Natural killer cell (primary cell): ENCODE data around the gene ADGRB2. TPM values are rescaled to one million over a fixed set of nuclear protein-coding genes. Genes with fewer than 3 reads are reported as not detected.

Experiments
- ATAC-seq, 3 donors: fragments of 150-1000 bp in 2 of 3; fragments of 200-7000 bp in 1 of 3; cut with Tn5 transposase; 1 replicate in 1 of 3; 2 replicates in 2 of 3; pipeline ENCODE4 v1.10.0; 2021; ENCODE audit warnings: mild to moderate bottlenecking in 2 of 3, moderate library complexity in 2 of 3
- DNase-seq, 2 donors: peaks; one replicate each; pipeline versions ENCODE4 v3.0.0 to v3.0.0-alpha.2; 2013 to 2021; ENCODE audit warnings: mixed read lengths in 1 of 2
- H3K27ac ChIP-seq: one replicate; pipeline ENCODE4 v1.5.1; 2013; ENCODE audit warnings: mild to moderate bottlenecking, low read length
- H3K27me3 ChIP-seq: one replicate; pipeline ENCODE4 v1.6.1; 2013; ENCODE audit warnings: low read length; ENCODE audit not compliant: control insufficient read depth, insufficient read depth
- H3K36me3 ChIP-seq: one replicate; pipeline ENCODE4 v1.6.1; 2013; ENCODE audit warnings: low read length; ENCODE audit not compliant: control insufficient read depth, insufficient read depth
- H3K4me1 ChIP-seq: one replicate; pipeline ENCODE4 v1.6.1; 2013; ENCODE audit warnings: low read length; ENCODE audit not compliant: control insufficient read depth, insufficient read depth
- H3K4me3 ChIP-seq: one replicate; pipeline ENCODE4 v1.5.1; 2013; ENCODE audit warnings: low read length
- H3K9me3 ChIP-seq: one replicate; pipeline ENCODE4 v1.6.1; 2013; ENCODE audit warnings: low read length; ENCODE audit not compliant: control insufficient read depth, insufficient read depth
- H3K27ac Mint-ChIP-seq, 2 donors: one replicate each; pipeline ENCODE4 v1.8.0; 2022; ENCODE audit warnings: mild to moderate bottlenecking in 2 of 2, mixed read lengths in 2 of 2, moderate library complexity in 1 of 2
- H3K27me3 Mint-ChIP-seq, 2 donors: one replicate each; pipeline ENCODE4 v1.8.0; 2022; ENCODE audit warnings: low read depth in 2 of 2, mixed read lengths in 2 of 2
- H3K36me3 Mint-ChIP-seq: one replicate; pipeline ENCODE4 v1.8.0; 2022; ENCODE audit warnings: mixed read lengths
- H3K4me1 Mint-ChIP-seq, 2 donors: one replicate each; pipeline ENCODE4 v1.8.0; 2022; ENCODE audit warnings: mixed read lengths in 2 of 2
- H3K4me3 Mint-ChIP-seq: one replicate; pipeline ENCODE4 v1.8.0; 2022; ENCODE audit warnings: mild to moderate bottlenecking, moderate library complexity, mixed read lengths
- H3K9me3 Mint-ChIP-seq, 2 donors: one replicate each; pipeline ENCODE4 v1.8.0; 2022; ENCODE audit warnings: mixed read lengths in 2 of 2
- WGBS: methylation state at CpG from one replicate; pipeline ENCODE4 v1.1.7; 2013; ENCODE audit warnings: missing lambda C conversion rate; ENCODE audit not compliant: insufficient coverage; 5-methylcytosine and 5-hydroxymethylcytosine counted together
- intact Hi-C: fragments of 100-400 bp; cut with micrococcal nuclease; formaldehyde crosslinking; loops from one replicate; pipeline ENCODE4 v1.14.2; 2022
- total RNA-seq, 4 donors: library from RNA; stranded (reverse); fragments of 120-200 nt in 1 of 4; gene quantifications; one replicate each; pipeline versions ENCODE4 v1.2.3 to v1.2.4, GENCODE V29; 2013 to 2022
- TF ChIP-seq, protein P1 (sequence below): fragments of 200-600 bp; IDR thresholded peaks from one replicate; pipeline ENCODE4 v1.8.0; 2022; ENCODE audit warnings: antibody characterized with exemption

The ADGRB2 gene
- total RNA-seq, 3 donors from 2014 or later (not counting 1 experiment from before 2014, with no cell fraction given), result 7.6 to 19.9 (median 12.8) TPM

DNA sequence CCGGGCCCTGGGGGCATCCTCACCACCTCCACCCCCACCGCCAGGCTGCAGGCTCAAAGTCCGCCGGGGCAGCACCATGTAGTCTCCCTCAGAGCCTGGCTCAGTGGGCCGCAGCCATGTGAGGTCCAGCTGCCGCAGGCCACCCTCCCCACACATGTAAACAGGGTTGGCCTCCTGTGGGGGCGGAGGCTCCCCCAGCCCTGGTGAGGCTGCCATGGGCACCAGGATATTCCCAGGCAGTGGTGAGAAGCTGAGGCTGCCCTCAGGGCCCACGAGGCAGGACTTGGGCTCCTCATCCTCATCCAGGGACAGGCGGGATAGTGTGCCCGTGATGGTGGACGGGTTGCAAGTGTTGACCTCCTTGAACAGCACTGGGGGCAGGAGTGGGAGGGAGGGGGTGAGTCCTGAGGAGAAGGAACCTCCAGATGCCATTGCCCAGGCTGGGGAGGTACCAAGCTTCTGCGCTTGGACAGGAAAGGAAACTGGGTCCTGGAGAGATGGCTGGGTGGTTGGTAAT lies 33.0 kb downstream of the ADGRB2 start:
- DNase-seq (no peak), ATAC-seq (no peak)
- 92% methylated on average over 12 of the region's 12 CpGs for WGBS
- no peak overlapping the region for H3K4me3 Mint-ChIP-seq
- H3K36me3 Mint-ChIP-seq, result no peaks in the 10 kb centered on the region
- H3K27me3 ChIP-seq, result no peaks in the 10 kb centered on the region
- no peak overlapping the region for H3K27ac Mint-ChIP-seq
- H3K9me3 ChIP-seq, result no peaks in the 10 kb centered on the region
- H3K4me3 ChIP-seq, result no peak overlapping the region
- H3K27me3 Mint-ChIP-seq, result no peaks in the 10 kb centered on the region
- H3K4me1 ChIP-seq, result peaks cover 5% of the 10 kb centered on the region
- no peaks in the 10 kb centered on the region for H3K36me3 ChIP-seq
- no peak overlapping the region for H3K27ac ChIP-seq
- TF ChIP-seq, protein P1, sequence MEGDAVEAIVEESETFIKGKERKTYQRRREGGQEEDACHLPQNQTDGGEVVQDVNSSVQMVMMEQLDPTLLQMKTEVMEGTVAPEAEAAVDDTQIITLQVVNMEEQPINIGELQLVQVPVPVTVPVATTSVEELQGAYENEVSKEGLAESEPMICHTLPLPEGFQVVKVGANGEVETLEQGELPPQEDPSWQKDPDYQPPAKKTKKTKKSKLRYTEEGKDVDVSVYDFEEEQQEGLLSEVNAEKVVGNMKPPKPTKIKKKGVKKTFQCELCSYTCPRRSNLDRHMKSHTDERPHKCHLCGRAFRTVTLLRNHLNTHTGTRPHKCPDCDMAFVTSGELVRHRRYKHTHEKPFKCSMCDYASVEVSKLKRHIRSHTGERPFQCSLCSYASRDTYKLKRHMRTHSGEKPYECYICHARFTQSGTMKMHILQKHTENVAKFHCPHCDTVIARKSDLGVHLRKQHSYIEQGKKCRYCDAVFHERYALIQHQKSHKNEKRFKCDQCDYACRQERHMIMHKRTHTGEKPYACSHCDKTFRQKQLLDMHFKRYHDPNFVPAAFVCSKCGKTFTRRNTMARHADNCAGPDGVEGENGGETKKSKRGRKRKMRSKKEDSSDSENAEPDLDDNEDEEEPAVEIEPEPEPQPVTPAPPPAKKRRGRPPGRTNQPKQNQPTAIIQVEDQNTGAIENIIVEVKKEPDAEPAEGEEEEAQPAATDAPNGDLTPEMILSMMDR, result no peak
- peaks cover 0 to 16% of the 10 kb centered on the region in 2 donors for H3K4me1 Mint-ChIP-seq
- intact Hi-C loops, result no loop called here
- H3K9me3 Mint-ChIP-seq, result no peaks in the 10 kb centered on the region

DNA sequence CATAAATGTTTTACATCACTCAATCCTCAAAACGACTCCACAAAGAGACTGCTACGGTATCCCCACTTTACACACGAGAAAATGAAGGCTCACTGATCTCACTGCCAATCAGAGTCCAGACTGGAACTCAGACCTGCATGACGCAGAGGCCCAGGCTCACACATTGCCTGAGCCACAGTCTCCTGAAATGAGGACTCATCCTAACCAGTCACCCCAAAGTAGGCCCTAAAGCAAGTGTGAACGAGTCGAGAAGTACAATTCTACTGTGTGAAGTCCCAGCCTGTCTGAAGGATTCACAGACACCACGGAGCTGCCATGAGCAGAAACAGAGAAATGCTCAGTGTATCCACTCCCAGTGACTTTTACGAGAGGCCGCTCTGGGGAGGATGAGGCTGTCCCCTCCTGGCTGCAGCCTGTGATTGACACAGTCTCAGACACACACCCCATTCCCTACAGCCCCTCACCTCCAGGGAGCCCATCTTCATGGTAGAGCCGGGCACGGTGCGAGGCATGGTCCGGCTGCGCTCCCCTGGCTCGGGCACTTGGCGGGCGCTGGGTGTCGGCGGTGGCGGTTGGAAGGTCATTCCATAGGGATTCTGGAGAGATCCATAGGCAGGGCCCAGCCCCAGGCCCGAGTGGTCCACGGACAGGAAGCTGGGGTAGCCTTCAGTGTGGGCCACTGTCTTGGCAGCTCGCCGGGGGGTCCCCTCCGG lies 33.6 kb downstream of the ADGRB2 start:
- Mint-ChIP-seq H3K9me3 (no peaks in the 10 kb centered on the region), H3K27ac (no peak overlapping the region), H3K36me3 (no peaks in the 10 kb centered on the region), H3K27me3 (no peaks in the 10 kb centered on the region), H3K4me1 (peaks cover 0 to 16% of the 10 kb centered on the region in 2 donors), H3K4me3 (no peak overlapping the region)
- DNase-seq (no peak), ATAC-seq (no peak)
- Histone ChIP-seq H3K9me3 (no peaks in the 10 kb centered on the region), H3K4me1 (peaks cover 7% of the 10 kb centered on the region), H3K27me3 (no peaks in the 10 kb centered on the region), H3K27ac (no peak overlapping the region), H3K36me3 (no peaks in the 10 kb centered on the region), H3K4me3 (no peak overlapping the region)
- WGBS, result 93% methylated on average over 25 of the region's 25 CpGs
- TF ChIP-seq, protein P1, result no peak
- intact Hi-C loops, result no loop called here

DNA sequence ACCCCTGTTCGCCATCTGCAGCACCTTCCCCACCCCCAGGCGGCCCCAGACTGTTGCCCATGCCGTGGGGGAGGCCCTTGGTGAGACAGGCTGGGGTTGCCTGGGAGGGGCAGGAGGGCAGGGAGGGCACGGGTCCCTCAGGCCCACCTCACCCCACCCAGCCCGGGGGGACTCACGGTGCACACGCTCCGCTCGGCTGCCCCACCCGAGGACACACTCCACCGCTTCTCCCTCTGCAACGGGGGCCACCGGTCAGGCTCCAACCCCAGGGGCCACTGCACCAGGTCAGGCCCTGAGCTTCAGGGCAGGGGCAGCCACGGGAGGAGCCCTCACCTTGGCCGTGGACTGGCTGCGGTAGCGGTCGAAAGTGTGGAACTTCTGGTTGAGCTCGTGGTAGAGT lies 36.3 kb downstream of the ADGRB2 start:
- no peaks in the 10 kb centered on the region for H3K9me3 ChIP-seq
- no peak overlapping the region for H3K4me3 ChIP-seq
- H3K27ac ChIP-seq, result no peak overlapping the region
- Mint-ChIP-seq H3K27me3 (no peaks in the 10 kb centered on the region), H3K36me3 (no peaks in the 10 kb centered on the region), H3K9me3 (no peaks in the 10 kb centered on the region), H3K27ac (no peak overlapping the region), H3K4me1 (peaks cover 0 to 11% of the 10 kb centered on the region in 2 donors), H3K4me3 (no peak overlapping the region)
- TF ChIP-seq, protein P1, result no peak
- no peaks in the 10 kb centered on the region for H3K27me3 ChIP-seq
- H3K36me3 ChIP-seq, result no peaks in the 10 kb centered on the region
- WGBS, result 90% methylated on average over 18 of the region's 19 CpGs
- no peak for DNase-seq
- peaks cover 7% of the 10 kb centered on the region for H3K4me1 ChIP-seq
- intact Hi-C loops, result no loop called here
- ATAC-seq, result no peak
